Osteocyte (in vitro differentiated cells): ENCODE results near the gene IL22RA1. TPM values are rescaled to one million over a fixed set of nuclear protein-coding genes. Genes with fewer than 3 reads are reported as not detected.

Source experiments
- DNase-seq: peaks from one replicate; pipeline ENCODE4 v3.0.0; 2021; ENCODE audit warnings: mixed read lengths; ENCODE audit not compliant: unreplicated experiment; ENCODE audit errors: extremely low spot score
- H3K27ac Mint-ChIP-seq: one replicate; pipeline ENCODE4 v1.8.0; 2021; ENCODE audit warnings: mild to moderate bottlenecking, mixed read lengths; ENCODE audit not compliant: unreplicated experiment
- H3K27me3 Mint-ChIP-seq: one replicate; pipeline ENCODE4 v1.8.0; 2021; ENCODE audit warnings: mixed read lengths; ENCODE audit not compliant: unreplicated experiment
- H3K36me3 Mint-ChIP-seq: one replicate; pipeline ENCODE4 v1.8.0; 2021; ENCODE audit warnings: mixed read lengths; ENCODE audit not compliant: unreplicated experiment
- H3K4me1 Mint-ChIP-seq: one replicate; pipeline ENCODE4 v1.8.0; 2021; ENCODE audit warnings: mixed read lengths; ENCODE audit not compliant: unreplicated experiment
- H3K4me3 Mint-ChIP-seq: one replicate; pipeline ENCODE4 v1.8.0; 2021; ENCODE audit warnings: mild to moderate bottlenecking, moderate library complexity, mixed read lengths; ENCODE audit not compliant: unreplicated experiment
- H3K9me3 Mint-ChIP-seq: one replicate; pipeline ENCODE4 v1.8.0; 2021; ENCODE audit warnings: mixed read lengths; ENCODE audit not compliant: unreplicated experiment
- total RNA-seq: library from RNA; stranded (reverse); gene quantifications from 2 replicates; pipeline ENCODE4 v1.2.1, GENCODE V29; 2021
- TF ChIP-seq, protein P1 (sequence below): fragments of 200-600 bp; sonication (generic); IDR thresholded peaks from 2 replicates; pipeline ENCODE4 v1.5.0; 2021; ENCODE audit warnings: antibody characterized with exemption, mild to moderate bottlenecking, moderate library complexity

Gene IL22RA1
- total RNA-seq, 1 donor from 2014 or later: not detected

DNA sequence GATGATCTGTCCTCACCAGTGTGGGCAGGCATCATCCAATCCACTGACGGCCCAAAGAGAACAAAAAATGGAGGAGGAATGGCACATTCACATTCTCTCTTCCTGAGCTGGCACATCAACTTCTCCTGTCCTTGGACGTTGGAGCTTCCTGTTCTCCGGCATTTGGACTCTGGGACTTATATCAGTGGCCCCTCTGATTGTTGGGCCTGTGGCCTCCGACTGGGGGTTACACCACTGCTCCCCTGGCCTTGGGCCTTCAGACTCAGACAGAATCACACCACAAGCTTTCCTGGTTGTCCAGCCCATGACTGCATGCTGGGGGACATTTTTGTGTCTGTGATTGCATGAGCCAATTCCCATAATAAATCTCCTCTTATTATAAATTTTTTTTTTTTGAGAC is 24.1 kb upstream of the IL22RA1 start:
- Mint-ChIP-seq H3K9me3 (no peaks in the 10 kb centered on the region), H3K27ac (no peak overlapping the region), H3K4me3 (no peak overlapping the region), H3K36me3 (no peaks in the 10 kb centered on the region), H3K27me3 (peaks cover 51% of the 10 kb centered on the region), H3K4me1 (no peaks in the 10 kb centered on the region)
- TF ChIP-seq, protein P1, sequence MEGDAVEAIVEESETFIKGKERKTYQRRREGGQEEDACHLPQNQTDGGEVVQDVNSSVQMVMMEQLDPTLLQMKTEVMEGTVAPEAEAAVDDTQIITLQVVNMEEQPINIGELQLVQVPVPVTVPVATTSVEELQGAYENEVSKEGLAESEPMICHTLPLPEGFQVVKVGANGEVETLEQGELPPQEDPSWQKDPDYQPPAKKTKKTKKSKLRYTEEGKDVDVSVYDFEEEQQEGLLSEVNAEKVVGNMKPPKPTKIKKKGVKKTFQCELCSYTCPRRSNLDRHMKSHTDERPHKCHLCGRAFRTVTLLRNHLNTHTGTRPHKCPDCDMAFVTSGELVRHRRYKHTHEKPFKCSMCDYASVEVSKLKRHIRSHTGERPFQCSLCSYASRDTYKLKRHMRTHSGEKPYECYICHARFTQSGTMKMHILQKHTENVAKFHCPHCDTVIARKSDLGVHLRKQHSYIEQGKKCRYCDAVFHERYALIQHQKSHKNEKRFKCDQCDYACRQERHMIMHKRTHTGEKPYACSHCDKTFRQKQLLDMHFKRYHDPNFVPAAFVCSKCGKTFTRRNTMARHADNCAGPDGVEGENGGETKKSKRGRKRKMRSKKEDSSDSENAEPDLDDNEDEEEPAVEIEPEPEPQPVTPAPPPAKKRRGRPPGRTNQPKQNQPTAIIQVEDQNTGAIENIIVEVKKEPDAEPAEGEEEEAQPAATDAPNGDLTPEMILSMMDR: no peak
- DNase-seq: no peak

DNA sequence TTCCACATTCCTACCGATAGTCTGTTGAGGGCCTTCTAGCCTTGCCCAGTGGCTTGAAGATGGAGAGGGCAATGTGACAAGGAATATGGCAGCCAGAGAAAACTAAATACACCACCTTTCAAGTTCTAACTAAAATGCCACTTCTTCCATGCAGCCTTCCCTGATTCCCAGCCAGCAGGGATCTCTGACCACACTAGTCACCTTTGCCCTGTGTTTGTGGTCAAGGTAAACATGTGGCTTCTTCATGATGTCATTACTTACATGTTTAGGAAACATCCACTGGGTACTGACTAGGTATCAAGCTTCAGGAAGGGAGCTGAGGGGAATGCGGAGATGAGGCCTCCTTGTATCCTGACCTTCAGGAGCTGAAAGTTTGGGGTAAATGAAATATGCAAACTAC is 22.6 kb upstream of the IL22RA1 start:
- H3K27ac Mint-ChIP-seq: no peak overlapping the region
- no peaks in the 10 kb centered on the region for H3K4me1 Mint-ChIP-seq
- DNase-seq: no peak
- H3K27me3 Mint-ChIP-seq: peaks cover 49% of the 10 kb centered on the region
- H3K36me3 Mint-ChIP-seq: no peaks in the 10 kb centered on the region
- TF ChIP-seq, protein P1: no peak
- no peaks in the 10 kb centered on the region for H3K9me3 Mint-ChIP-seq
- H3K4me3 Mint-ChIP-seq: no peak overlapping the region

DNA sequence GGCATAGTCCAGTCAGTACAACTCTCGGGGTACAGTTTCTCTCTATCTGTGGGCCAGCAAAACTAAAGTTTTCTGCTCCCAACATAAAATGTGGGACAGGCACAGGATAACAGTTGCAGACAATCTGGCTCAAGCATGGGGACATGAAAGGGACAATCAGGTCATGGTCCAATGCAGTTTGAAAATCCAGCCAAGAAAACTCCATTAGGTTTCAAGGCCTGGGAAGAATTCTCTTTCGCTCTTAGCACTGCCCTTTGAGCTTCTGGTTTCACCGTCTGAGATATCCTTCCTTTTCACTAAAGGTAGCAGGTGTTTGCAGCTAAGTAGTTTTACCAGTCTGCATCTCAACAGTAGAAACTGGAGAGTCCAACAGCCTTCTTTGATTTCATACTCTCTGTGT is 21.1 kb upstream of the IL22RA1 start:
- no peaks in the 10 kb centered on the region for H3K9me3 Mint-ChIP-seq
- H3K27ac Mint-ChIP-seq: no peak overlapping the region
- H3K27me3 Mint-ChIP-seq: peaks cover 50% of the 10 kb centered on the region
- TF ChIP-seq, protein P1: no peak
- no peak for DNase-seq
- no peak overlapping the region for H3K4me3 Mint-ChIP-seq
- H3K4me1 Mint-ChIP-seq: no peaks in the 10 kb centered on the region
- no peaks in the 10 kb centered on the region for H3K36me3 Mint-ChIP-seq

DNA sequence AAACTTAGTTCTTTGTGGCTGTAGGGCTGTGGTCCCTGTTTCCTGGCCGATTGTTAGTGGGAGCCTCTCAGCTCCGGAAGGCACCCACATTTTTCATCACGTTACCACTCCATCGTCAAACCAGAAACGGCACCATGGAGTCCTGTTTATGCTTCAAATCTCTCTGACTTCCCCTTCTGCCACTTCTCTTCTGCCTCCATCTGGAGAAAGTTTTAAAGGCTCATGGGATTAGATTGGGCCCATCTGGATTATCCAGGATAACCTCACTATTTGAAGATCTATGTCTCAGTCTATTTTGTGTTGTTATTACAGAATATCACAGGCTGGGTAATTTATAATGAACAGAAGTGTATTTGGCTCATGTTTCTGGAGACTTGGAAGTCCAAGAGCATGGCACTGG is 19.3 kb upstream of the IL22RA1 start:
- no peak overlapping the region for H3K4me3 Mint-ChIP-seq
- DNase-seq: no peak
- H3K36me3 Mint-ChIP-seq: no peaks in the 10 kb centered on the region
- TF ChIP-seq, protein P1: no peak
- H3K27ac Mint-ChIP-seq: no peak overlapping the region
- H3K27me3 Mint-ChIP-seq: peaks cover 50% of the 10 kb centered on the region
- no peaks in the 10 kb centered on the region for H3K9me3 Mint-ChIP-seq
- no peaks in the 10 kb centered on the region for H3K4me1 Mint-ChIP-seq

DNA sequence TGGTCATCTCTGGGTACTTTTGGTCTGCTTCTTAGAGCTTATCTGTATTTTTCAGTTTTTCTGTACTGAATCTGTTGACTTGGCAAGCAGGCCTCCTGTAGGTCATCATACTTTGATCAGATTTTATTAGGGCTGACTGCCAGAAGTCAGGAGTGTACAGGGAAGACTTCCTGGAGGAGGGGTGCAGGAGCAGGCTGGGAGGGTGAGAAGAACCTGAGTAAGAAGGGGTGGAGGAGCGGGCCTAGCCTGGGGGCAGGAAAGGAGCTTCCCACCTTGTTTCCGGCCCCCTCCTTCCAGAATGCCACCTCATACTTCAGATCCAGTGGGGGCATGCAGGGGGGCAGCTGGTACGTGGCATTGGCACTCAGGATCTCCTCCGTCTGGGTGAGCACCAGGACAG is 18.3 kb upstream of the IL22RA1 start:
- Mint-ChIP-seq H3K9me3 (no peaks in the 10 kb centered on the region), H3K27ac (no peak overlapping the region), H3K36me3 (no peaks in the 10 kb centered on the region), H3K27me3 (peaks cover 45% of the 10 kb centered on the region), H3K4me1 (no peaks in the 10 kb centered on the region), H3K4me3 (no peak overlapping the region)
- TF ChIP-seq, protein P1: no peak
- DNase-seq: no peak
